ENCODE results near the gene ZNF816. TPM values are rescaled to one million over a fixed set of nuclear protein-coding genes. Genes with fewer than 3 reads are reported as not detected.
A peak's percentile ranks its signal among the peaks of the same experiment; 100 is the strongest.
"Not testable (repeated sequence)": the region's sequence is repeated elsewhere in the genome, so short reads cannot be mapped to it uniquely, and the experiment has no call there.

The ZNF816 gene
- total RNA-seq, 1 donor from 2014 or later: 25.3 TPM

DNA sequence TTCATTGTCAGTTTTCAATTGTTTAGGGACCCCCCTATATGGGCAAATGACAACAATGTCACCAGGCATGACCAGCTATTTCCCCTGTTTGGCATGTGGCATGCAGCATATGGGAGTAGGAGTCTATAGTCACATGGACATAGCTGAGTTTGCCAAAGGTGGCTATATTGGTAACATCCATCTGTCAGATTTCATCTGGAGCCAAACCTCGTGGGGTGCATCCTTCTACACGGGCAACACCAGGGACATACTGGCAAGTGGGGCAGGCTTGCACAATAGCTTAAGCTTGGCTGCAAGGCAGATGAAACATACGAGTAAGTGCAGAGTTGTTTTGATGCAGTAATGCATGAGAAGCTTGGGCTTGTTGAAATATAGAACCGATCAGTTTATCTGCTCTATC is 24.5 kb upstream of the ZNF816 start:
- DNase-seq (ENCODE audit: low spot score, unreplicated experiment): no peak
- TF ChIP-seq, protein P1, sequence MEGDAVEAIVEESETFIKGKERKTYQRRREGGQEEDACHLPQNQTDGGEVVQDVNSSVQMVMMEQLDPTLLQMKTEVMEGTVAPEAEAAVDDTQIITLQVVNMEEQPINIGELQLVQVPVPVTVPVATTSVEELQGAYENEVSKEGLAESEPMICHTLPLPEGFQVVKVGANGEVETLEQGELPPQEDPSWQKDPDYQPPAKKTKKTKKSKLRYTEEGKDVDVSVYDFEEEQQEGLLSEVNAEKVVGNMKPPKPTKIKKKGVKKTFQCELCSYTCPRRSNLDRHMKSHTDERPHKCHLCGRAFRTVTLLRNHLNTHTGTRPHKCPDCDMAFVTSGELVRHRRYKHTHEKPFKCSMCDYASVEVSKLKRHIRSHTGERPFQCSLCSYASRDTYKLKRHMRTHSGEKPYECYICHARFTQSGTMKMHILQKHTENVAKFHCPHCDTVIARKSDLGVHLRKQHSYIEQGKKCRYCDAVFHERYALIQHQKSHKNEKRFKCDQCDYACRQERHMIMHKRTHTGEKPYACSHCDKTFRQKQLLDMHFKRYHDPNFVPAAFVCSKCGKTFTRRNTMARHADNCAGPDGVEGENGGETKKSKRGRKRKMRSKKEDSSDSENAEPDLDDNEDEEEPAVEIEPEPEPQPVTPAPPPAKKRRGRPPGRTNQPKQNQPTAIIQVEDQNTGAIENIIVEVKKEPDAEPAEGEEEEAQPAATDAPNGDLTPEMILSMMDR (IDR thresholded peaks at IDR 0.05; ENCODE audit: unreplicated experiment): no peak
- Mint-ChIP-seq H3K4me3 (ENCODE audit: low read depth) (no peak overlapping the region), H3K9me3 (ENCODE audit: low read depth) (peaks cover 25% of the 10 kb centered on the region), H3K27ac (no peak overlapping the region), H3K27me3 (peaks cover 5% of the 10 kb centered on the region), H3K4me1 (ENCODE audit: low read depth) (peaks cover 5% of the 10 kb centered on the region), H3K36me3 (ENCODE audit: insufficient read depth) (peaks cover 46% of the 10 kb centered on the region)

DNA sequence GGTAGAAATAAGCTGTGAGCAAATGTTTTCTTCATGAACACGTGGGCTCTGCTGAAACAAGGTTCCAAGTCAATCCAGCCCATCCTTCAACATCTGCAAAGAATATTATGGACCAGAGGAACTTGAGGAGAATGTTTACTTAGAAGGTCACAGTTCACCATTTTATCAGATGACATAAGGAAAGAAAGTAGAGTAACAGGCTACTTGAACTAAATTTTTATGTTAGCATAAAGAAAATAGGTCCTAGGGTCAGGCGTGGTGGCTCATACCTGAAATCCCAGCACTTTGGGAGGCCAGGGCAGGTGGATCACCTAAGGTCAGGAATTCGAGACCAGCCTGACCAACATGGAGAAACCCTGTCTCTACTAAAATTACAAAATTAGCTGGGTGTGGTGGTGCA is 20.5 kb upstream of the ZNF816 start:
- H3K27me3 Mint-ChIP-seq; DNase-seq (ENCODE audit: low spot score, unreplicated experiment); H3K27ac Mint-ChIP-seq; H3K4me3 Mint-ChIP-seq (ENCODE audit: low read depth); H3K4me1 Mint-ChIP-seq (ENCODE audit: low read depth): not testable (repeated sequence)
- H3K36me3 Mint-ChIP-seq (ENCODE audit: insufficient read depth): peaks cover 42% of the 10 kb centered on the region
- H3K9me3 Mint-ChIP-seq (ENCODE audit: low read depth): peaks cover 25% of the 10 kb centered on the region

DNA sequence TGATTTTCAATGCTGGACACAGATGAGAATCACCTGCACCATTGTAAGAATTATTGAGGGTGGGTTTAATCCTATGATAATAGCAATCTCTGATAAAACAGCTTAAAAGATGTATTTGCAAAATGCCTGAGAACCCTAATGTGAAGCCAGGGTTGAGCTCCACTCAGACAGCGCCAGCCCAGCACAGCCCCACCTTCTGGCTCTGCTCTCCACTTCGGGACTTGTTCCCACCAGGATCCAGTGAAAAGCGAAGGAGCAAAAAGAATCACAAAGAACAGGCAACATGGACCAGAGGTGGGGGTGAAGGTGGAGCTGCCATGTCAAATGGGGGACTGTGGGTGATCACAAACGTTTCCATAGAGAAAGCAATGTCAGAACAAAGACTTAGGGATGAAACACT is 18.6 kb upstream of the ZNF816 start:
- no peak overlapping the region for H3K4me3 Mint-ChIP-seq (ENCODE audit: low read depth)
- no peak overlapping the region for H3K27ac Mint-ChIP-seq
- peaks cover 31% of the 10 kb centered on the region for H3K36me3 Mint-ChIP-seq (ENCODE audit: insufficient read depth)
- no peak for DNase-seq (ENCODE audit: low spot score, unreplicated experiment)
- H3K27me3 Mint-ChIP-seq: no peaks in the 10 kb centered on the region
- H3K9me3 Mint-ChIP-seq (ENCODE audit: low read depth): peaks cover 15% of the 10 kb centered on the region
- TF ChIP-seq, protein P1 (IDR thresholded peaks at IDR 0.05; ENCODE audit: unreplicated experiment): no peak
- H3K4me1 Mint-ChIP-seq (ENCODE audit: low read depth): no peaks in the 10 kb centered on the region

- TF ChIP-seq, protein P1 (IDR thresholded peaks at IDR 0.05; ENCODE audit: unreplicated experiment): no peak
- Mint-ChIP-seq H3K36me3 (ENCODE audit: insufficient read depth) (peaks cover 39% of the 10 kb centered on the region), H3K4me1 (ENCODE audit: low read depth) (peaks cover 12% of the 10 kb centered on the region), H3K27ac (no peak overlapping the region), H3K9me3 (ENCODE audit: low read depth) (peaks cover 10% of the 10 kb centered on the region), H3K4me3 (ENCODE audit: low read depth) (no peak overlapping the region), H3K27me3 (no peaks in the 10 kb centered on the region)
- no peak for DNase-seq (ENCODE audit: low spot score, unreplicated experiment)
Observed at GRCh38 chr19:52967772-52968171, 5.1 kb upstream of the ZNF816 start.

- H3K9me3 Mint-ChIP-seq (ENCODE audit: low read depth): peaks cover 19% of the 10 kb centered on the region
- no peak for DNase-seq (ENCODE audit: low spot score, unreplicated experiment)
- peaks cover 44% of the 10 kb centered on the region for H3K36me3 Mint-ChIP-seq (ENCODE audit: insufficient read depth)
- peak overlapping the region; percentile 95 for H3K4me3 Mint-ChIP-seq (ENCODE audit: low read depth)
- H3K4me1 Mint-ChIP-seq (ENCODE audit: low read depth): peaks cover 20% of the 10 kb centered on the region
- peak overlapping the region; percentile 98 for H3K27ac Mint-ChIP-seq
- H3K27me3 Mint-ChIP-seq: no peaks in the 10 kb centered on the region
- TF ChIP-seq, protein P1 (IDR thresholded peaks at IDR 0.05; ENCODE audit: unreplicated experiment): no peak
Observed at GRCh38 chr19:52963247-52963618, 552 bp upstream of the ZNF816 start.

- H3K36me3 Mint-ChIP-seq (ENCODE audit: insufficient read depth): peaks cover 45% of the 10 kb centered on the region
- no peak for DNase-seq (ENCODE audit: low spot score, unreplicated experiment)
- TF ChIP-seq, protein P1 (IDR thresholded peaks at IDR 0.05; ENCODE audit: unreplicated experiment): no peak
- peaks cover 20% of the 10 kb centered on the region for H3K4me1 Mint-ChIP-seq (ENCODE audit: low read depth)
- H3K4me3 Mint-ChIP-seq (ENCODE audit: low read depth): peak overlapping the region; percentile 95
- no peaks in the 10 kb centered on the region for H3K27me3 Mint-ChIP-seq
- peaks cover 25% of the 10 kb centered on the region for H3K9me3 Mint-ChIP-seq (ENCODE audit: low read depth)
- H3K27ac Mint-ChIP-seq: peak overlapping the region; percentile 98
Observed at GRCh38 chr19:52961981-52962380, 700 bp downstream of the ZNF816 start.
